ENCODE data around the gene HPCAL1. TPM values are rescaled to one million over a fixed set of nuclear protein-coding genes. Genes with fewer than 3 reads are reported as not detected.

HPCAL1 gene
- total RNA-seq, 2 donors from 2014 or later = 41.0 to 66.3 TPM

DNA sequence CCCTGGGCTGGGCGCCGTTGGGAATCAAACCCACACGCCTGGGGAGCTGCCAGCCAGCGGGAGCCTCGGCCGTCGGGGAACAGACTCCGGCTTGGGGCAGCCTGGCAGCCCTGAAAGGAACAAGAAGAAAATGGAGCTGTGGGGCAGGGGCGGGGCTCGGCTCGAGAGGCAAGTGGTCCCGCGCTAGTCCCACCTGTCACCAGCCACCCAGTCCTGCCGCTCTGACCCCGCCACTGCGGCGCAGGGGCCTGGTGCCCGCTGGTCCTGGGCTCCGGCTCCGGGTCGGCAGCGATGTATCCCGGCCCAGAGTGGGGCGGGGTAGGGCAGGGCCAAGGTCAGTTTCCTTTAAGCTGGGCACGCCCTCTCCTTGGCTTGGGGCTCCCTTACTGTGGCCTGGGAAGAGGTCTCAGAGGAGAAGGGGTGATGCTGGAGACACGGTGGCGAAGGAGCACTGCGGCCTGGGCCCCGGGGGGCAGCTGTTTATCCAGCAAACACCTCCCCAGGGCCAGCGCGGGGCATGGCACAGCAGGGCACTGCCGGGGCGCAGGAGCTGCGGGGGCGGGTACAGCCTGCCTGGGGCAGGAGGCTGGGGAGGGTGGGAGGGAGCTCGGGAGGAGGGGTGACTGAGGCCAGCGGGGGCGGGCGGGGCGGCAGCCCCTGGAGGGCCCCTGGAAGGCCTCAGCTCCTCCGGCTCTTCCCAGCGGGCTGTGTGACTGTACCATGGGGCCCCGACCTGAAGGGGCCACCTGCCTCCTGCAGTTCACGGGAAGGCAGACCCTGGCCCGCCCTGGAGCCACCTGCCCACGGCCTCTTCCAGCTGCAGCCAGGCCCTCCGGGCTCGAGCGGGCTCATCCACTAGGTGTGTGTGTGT is 129.8 kb downstream of the HPCAL1 start:
- ATAC-seq (no peak), DNase-seq (peak in 2 of 4 donors; percentile 32 to 44)
- Histone ChIP-seq H3K27ac (no peak overlapping the region), H3K36me3 (replicated peaks in 1 of 2; ENCODE audit: insufficient read depth in 1 of 2, low read depth in 2 of 2) (no peaks in the 10 kb centered on the region), H3K9me3 (no peaks in the 10 kb centered on the region), H3K4me1 (peaks cover 13% of the 10 kb centered on the region), H3K4me3 (no peak overlapping the region), H3K27me3 (no peaks in the 10 kb centered on the region)
- no peak for TF ChIP-seq POLR2A (IDR thresholded peaks at IDR 0.05)
- TF ChIP-seq, protein P1, sequence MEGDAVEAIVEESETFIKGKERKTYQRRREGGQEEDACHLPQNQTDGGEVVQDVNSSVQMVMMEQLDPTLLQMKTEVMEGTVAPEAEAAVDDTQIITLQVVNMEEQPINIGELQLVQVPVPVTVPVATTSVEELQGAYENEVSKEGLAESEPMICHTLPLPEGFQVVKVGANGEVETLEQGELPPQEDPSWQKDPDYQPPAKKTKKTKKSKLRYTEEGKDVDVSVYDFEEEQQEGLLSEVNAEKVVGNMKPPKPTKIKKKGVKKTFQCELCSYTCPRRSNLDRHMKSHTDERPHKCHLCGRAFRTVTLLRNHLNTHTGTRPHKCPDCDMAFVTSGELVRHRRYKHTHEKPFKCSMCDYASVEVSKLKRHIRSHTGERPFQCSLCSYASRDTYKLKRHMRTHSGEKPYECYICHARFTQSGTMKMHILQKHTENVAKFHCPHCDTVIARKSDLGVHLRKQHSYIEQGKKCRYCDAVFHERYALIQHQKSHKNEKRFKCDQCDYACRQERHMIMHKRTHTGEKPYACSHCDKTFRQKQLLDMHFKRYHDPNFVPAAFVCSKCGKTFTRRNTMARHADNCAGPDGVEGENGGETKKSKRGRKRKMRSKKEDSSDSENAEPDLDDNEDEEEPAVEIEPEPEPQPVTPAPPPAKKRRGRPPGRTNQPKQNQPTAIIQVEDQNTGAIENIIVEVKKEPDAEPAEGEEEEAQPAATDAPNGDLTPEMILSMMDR (IDR thresholded peaks at IDR 0.05) = no peak
- intact Hi-C loops (cut with DNase I) = loop anchor here (10.0 kb wide), 1 partner anchor 628 kb away; no protein-coding TSS in a partner anchor
- WGBS, 2 donors = 13 to 32% methylated on average over 22 to 43 of the region's 49 CpGs

DNA sequence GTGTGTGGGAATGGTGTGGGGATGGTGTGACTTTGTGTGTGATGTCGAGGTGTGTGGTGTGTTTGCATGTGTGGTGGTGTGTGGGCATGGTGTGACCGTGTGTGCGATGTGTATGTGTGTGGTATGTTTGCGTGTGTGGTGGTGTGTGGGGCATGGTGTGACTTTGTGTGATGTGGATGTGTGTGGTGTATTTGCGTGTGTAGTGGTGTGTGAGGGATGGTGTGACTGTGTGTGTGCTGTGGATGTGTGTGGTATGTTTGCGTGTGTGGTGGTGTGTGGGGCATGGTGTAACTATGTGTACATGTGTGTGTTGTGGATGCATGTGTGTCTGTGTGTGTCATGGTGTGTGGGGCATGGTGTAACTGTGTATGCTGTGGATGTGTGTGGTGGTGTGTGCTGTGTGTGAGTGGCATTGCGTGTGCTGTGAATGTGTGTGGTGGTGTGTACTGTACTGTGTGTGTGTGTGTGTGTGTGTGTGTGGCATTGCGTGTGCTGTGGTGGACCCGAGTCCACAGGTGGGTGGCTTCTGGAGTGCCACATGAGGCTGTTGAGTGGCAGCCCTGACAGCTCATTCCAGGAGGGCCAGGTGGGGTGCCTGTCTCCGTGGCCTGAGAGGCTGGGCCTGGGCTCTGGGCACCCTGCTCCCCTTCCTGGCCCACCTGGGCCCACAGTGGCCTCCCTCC is 130.7 kb downstream of the HPCAL1 start:
- no peaks in the 10 kb centered on the region for H3K27me3 ChIP-seq

DNA sequence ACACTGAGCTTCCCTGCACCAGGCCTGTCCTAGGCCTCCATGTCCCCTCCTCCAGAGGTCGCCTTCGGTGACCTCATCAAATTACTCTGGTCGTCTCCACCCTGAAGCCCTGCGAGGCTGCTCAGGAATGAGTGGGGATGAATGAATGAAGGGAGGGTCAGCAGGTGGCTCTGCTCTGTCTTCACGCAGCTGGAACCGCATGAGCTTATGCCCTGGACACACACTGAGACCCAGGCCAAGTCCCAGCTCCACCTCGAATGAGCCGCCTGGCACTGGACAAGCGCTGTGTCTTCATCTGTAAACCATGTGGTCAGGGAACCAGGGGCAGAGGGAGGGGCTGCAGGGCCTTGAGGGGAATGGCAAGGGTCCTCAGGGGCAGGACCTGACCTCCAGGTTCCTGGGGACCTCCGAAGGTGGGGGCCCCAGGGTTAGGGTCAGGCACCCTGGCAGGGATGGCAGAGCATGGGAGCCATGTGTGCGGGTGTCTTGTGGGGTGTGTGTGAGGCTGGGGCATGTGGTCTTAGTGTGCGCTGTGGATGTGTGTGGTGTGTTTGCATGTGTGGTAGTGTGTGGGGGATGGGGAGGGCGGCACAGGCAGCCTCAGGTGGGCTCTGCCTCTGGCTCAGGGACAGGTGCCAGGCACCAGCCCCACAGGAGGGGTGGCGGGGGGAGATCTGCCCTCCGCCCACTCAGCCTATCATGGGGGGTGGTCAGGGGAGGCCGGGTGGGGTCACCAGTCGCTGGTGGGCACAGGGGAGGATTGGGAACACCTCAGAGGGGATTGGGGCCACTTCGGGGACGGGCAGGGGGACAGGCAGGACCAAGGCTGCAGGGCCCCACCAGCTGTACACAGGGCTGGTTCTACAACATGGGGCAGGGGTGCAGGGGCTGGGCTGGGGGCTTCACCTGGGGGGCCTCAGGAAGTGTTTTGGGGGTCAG is 131.5 kb downstream of the HPCAL1 start:
- ATAC-seq (no peak), DNase-seq (no peak)
- WGBS, 2 donors = 71 to 73% methylated on average over 8 to 19 of the region's 19 CpGs
- Histone ChIP-seq H3K36me3 (replicated peaks in 1 of 2; ENCODE audit: insufficient read depth in 1 of 2, low read depth in 2 of 2) (no peaks in the 10 kb centered on the region), H3K9me3 (no peaks in the 10 kb centered on the region), H3K4me1 (peaks cover 13% of the 10 kb centered on the region), H3K27me3 (no peaks in the 10 kb centered on the region), H3K4me3 (no peak overlapping the region), H3K27ac (no peak overlapping the region)
- intact Hi-C loops (cut with DNase I) = loop anchor here (10.0 kb wide), 1 partner anchor 629 kb away; no protein-coding TSS in a partner anchor
- TF ChIP-seq POLR2A (IDR thresholded peaks at IDR 0.05) = no peak
- TF ChIP-seq, protein P1 (IDR thresholded peaks at IDR 0.05) = no peak

More for the DNA sequence above, 130.7 kb downstream of the HPCAL1 start:
- Histone ChIP-seq H3K4me1 (peaks cover 13% of the 10 kb centered on the region), H3K27ac (no peak overlapping the region), H3K36me3 (replicated peaks in 1 of 2; ENCODE audit: insufficient read depth in 1 of 2, low read depth in 2 of 2) (no peaks in the 10 kb centered on the region), H3K9me3 (no peaks in the 10 kb centered on the region), H3K4me3 (no peak overlapping the region)
- no peak for ATAC-seq
- DNase-seq = no peak
- TF ChIP-seq, protein P1 (IDR thresholded peaks at IDR 0.05) = no peak
- TF ChIP-seq POLR2A (IDR thresholded peaks at IDR 0.05) = no peak
- WGBS, 2 donors = 88 to 94% methylated on average over 7 to 10 of the region's 10 CpGs
- intact Hi-C loops (cut with DNase I) = loop anchor here (10.0 kb wide), 1 partner anchor 629 kb away; no protein-coding TSS in a partner anchor

Measured in body of pancreas (tissue), 4 donors.